Measurements from ENCODE around the gene LIMS1.
"Not testable (repeated sequence)": the region's sequence is repeated elsewhere in the genome, so short reads cannot be mapped to it uniquely, and the experiment has no call there.

Gene LIMS1

GRCh38 chr2:108589372-108589771 lies 55.1 kb downstream of the LIMS1 start:
- DNase-seq: no peak

- DNase-seq: peak; percentile 44
Measured at GRCh38 chr2:108589781-108590180, 55.5 kb downstream of the LIMS1 start.

GRCh38 chr2:108591163-108591562 lies 56.9 kb downstream of the LIMS1 start:
- DNase-seq: peak; percentile 93

GRCh38 chr2:108593547-108594098 lies 59.4 kb downstream of the LIMS1 start:
- DNase-seq: peak; percentile 78

- DNase-seq: peak; percentile 86
Measured at GRCh38 chr2:108594132-108594981, 60.1 kb downstream of the LIMS1 start.

GRCh38 chr2:108594982-108595464 lies 60.8 kb downstream of the LIMS1 start:
- DNase-seq: peak; percentile 97

- peak; percentile 61 for DNase-seq
Measured at GRCh38 chr2:108595771-108596170, 61.5 kb downstream of the LIMS1 start.

GRCh38 chr2:108597105-108597744 lies 63.0 kb downstream of the LIMS1 start:
- DNase-seq: peak; percentile 57

- not testable (repeated sequence) for DNase-seq
Measured at GRCh38 chr2:108601199-108601598, 66.9 kb downstream of the LIMS1 start.

- no peak for DNase-seq
Measured at GRCh38 chr2:108602422-108602821, 68.2 kb downstream of the LIMS1 start.

- peak; percentile 37 for DNase-seq
Measured at GRCh38 chr2:108604196-108604595, 69.9 kb downstream of the LIMS1 start.

GRCh38 chr2:108605947-108606346 lies 71.7 kb downstream of the LIMS1 start:
- DNase-seq: no peak

- peak; percentile 59 for DNase-seq
Measured at GRCh38 chr2:108607706-108608301, 73.5 kb downstream of the LIMS1 start.

GRCh38 chr2:108611021-108611420 lies 76.8 kb downstream of the LIMS1 start:
- DNase-seq: no peak

- no peak for DNase-seq
Measured at GRCh38 chr2:108612153-108612513, 77.9 kb downstream of the LIMS1 start.

GRCh38 chr2:108612514-108613183 lies 78.4 kb downstream of the LIMS1 start:
- DNase-seq: no peak

- no peak for DNase-seq
Measured at GRCh38 chr2:108613261-108614042, 79.2 kb downstream of the LIMS1 start.

GRCh38 chr2:108614043-108614545 lies 79.8 kb downstream of the LIMS1 start:
- DNase-seq: no peak

GRCh38 chr2:108614659-108615058 lies 80.4 kb downstream of the LIMS1 start:
- DNase-seq: peak; percentile 49

- peak; percentile 42 for DNase-seq
Measured at GRCh38 chr2:108615480-108616090, 81.3 kb downstream of the LIMS1 start.

GRCh38 chr2:108616318-108616717 lies 82.0 kb downstream of the LIMS1 start:
- no peak for DNase-seq
